A549 (cell line): Measurements from ENCODE around the gene PDE4D.

Source experiments
- CBX8 ChIP-seq: fragments of 200-600 bp; sonication (generic); IDR thresholded peaks from 2 replicates; pipeline ENCODE4 v1.6.1; 2016
- CHD4 ChIP-seq: fragments of 200-600 bp; sonication (generic); IDR thresholded peaks from 2 replicates; pipeline ENCODE4 v1.6.1; 2016; ENCODE audit warnings: antibody characterized with exemption, mild to moderate bottlenecking, borderline replicate concordance
- CTCF ChIP-seq: fragments of >200 bp; sonication (Bioruptor Twin); formaldehyde crosslinking; IDR thresholded peaks from 3 replicates; pipeline ENCODE4 v1.5.1; 2016
- EHMT2 ChIP-seq: fragments of 200-600 bp; sonication (generic); IDR thresholded peaks from 2 replicates; pipeline ENCODE4 v1.6.1; 2016; ENCODE audit warnings: antibody characterized with exemption, low read depth, mild to moderate bottlenecking, moderate library complexity
- JUN ChIP-seq, 2 experiments: fragments of >200 bp; sonication (Bioruptor Twin); formaldehyde crosslinking; IDR thresholded peaks; 2 replicates in 1 of 2; 3 replicates in 1 of 2; pipeline ENCODE4 v1.6.1; 2016 to 2017
- JUNB ChIP-seq: fragments of >200 bp; sonication (Bioruptor Twin); formaldehyde crosslinking; IDR thresholded peaks from 2 replicates; pipeline ENCODE4 v1.6.1; 2016
- MAFK ChIP-seq: fragments of 450-650 bp; IDR thresholded peaks from 2 replicates; pipeline ENCODE4 v1.6.1; 2014; ENCODE audit not compliant: partially characterized antibody
- NFE2L2 ChIP-seq: fragments of 150-350 bp; conservative IDR thresholded peaks from 2 replicates; pipeline ENCODE4 v1.6.1; 2014; ENCODE audit warnings: low read length
- POLR2A ChIP-seq: IDR thresholded peaks from 2 replicates; pipeline ENCODE4 v1.6.1; 2012; ENCODE audit warnings: mild to moderate bottlenecking, low read length
- RCOR1 ChIP-seq: fragments of 150-350 bp; IDR thresholded peaks from 2 replicates; pipeline ENCODE4 v1.6.1; 2014; ENCODE audit warnings: antibody characterized with exemption, low read length, low read depth
- RFX5 ChIP-seq: fragments of 450-650 bp; IDR thresholded peaks from 2 replicates; pipeline ENCODE4 v1.7.1; 2014; ENCODE audit warnings: antibody characterized with exemption, mild to moderate bottlenecking, moderate library complexity
- SMC3 ChIP-seq: fragments of >200 bp; sonication (Bioruptor Twin); formaldehyde crosslinking; IDR thresholded peaks from 3 replicates; pipeline ENCODE4 v1.6.1; 2018; ENCODE audit warnings: inconsistent platforms
- TF ChIP-seq, protein P1 (sequence below): IDR thresholded peaks from 2 replicates; pipeline ENCODE4 v1.6.1; 2012
- TF ChIP-seq, protein P2 (sequence below): IDR thresholded peaks from 2 replicates; pipeline ENCODE4 v1.6.1; 2012

- TF ChIP-seq CTCF (no peak), CHD4 (no peak), RCOR1 (no peak), POLR2A (no peak), SMC3 (no peak), JUNB (no peak), EHMT2 (no peak), JUN (IDR thresholded peaks at IDR 0.05) (0 out of 5 replicates have a peak, but pooled peaks of 1 of the 2 experiments have one; percentile 12), CBX8 (no peak), MAFK (no peak), NFE2L2 (no peak), RFX5 (no peak)
- TF ChIP-seq, protein P1, sequence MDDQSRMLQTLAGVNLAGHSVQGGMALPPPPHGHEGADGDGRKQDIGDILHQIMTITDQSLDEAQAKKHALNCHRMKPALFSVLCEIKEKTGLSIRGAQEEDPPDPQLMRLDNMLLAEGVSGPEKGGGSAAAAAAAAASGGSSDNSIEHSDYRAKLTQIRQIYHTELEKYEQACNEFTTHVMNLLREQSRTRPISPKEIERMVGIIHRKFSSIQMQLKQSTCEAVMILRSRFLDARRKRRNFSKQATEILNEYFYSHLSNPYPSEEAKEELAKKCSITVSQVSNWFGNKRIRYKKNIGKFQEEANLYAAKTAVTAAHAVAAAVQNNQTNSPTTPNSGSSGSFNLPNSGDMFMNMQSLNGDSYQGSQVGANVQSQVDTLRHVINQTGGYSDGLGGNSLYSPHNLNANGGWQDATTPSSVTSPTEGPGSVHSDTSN, result no peak
- TF ChIP-seq, protein P2, sequence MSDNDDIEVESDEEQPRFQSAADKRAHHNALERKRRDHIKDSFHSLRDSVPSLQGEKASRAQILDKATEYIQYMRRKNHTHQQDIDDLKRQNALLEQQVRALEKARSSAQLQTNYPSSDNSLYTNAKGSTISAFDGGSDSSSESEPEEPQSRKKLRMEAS, result no peak
These were observed 895.0 kb downstream of the PDE4D start for GRCh38 chr5:58998544-58998943.
